Keratinocyte (primary cell): ENCODE results near the gene UTP3. TPM values are rescaled to one million over a fixed set of nuclear protein-coding genes. Genes with fewer than 3 reads are reported as not detected.

ENCODE experiments used
- DNase-seq: peaks from one replicate; pipeline ENCODE4 v3.0.0-alpha.2; 2011; ENCODE audit warnings: low read depth, missing footprints, low spot score
- FAIRE-seq: peaks from 2 replicates; lab custom pipeline; 2011; peaks lifted over from hg19 to GRCh38; lab: Jason Lieb, UNC
- H2AFZ ChIP-seq: 2 replicates; pipeline ENCODE4 v1.6.0; 2012; ENCODE audit warnings: low read length, control low read depth, inconsistent platforms; ENCODE audit not compliant: control insufficient read depth
- H3K27ac ChIP-seq: 2 replicates; pipeline ENCODE4 v1.5.1; 2011; ENCODE audit warnings: low read length; ENCODE audit not compliant: control insufficient read depth, insufficient read depth
- H3K27me3 ChIP-seq: 3 replicates; pipeline ENCODE4 v1.6.0; 2011; ENCODE audit warnings: low read length; ENCODE audit not compliant: control insufficient read depth, insufficient read depth; ENCODE audit errors: extremely low read depth
- H3K36me3 ChIP-seq, 2 experiments: 2 replicates in 1 of 2; 3 replicates in 1 of 2; pipeline ENCODE4 v1.5.1; 2011; ENCODE audit warnings: low read length in 2 of 2, mild to moderate bottlenecking in 1 of 2; ENCODE audit not compliant: control insufficient read depth in 2 of 2, insufficient read depth in 2 of 2; ENCODE audit errors: extremely low read depth in 1 of 2
- H3K4me1 ChIP-seq: 3 replicates; pipeline ENCODE4 v1.5.1; 2011; ENCODE audit warnings: low read length; ENCODE audit not compliant: control insufficient read depth, insufficient read depth; ENCODE audit errors: extremely low read depth
- H3K4me2 ChIP-seq: 3 replicates; pipeline ENCODE4 v1.6.0; 2011; ENCODE audit warnings: low read depth, low read length; ENCODE audit not compliant: control insufficient read depth, insufficient read depth; ENCODE audit errors: extremely low read depth
- H3K4me3 ChIP-seq, 3 experiments: fragments of 200-600 bp in 1 of 3; sonication (generic) in 1 of 3; 2 replicates in 2 of 3; 3 replicates in 1 of 3; pipeline ENCODE4 v1.5.1; 2011 to 2016; ENCODE audit warnings: low read length in 3 of 3, mild to moderate bottlenecking in 3 of 3, control low read depth in 2 of 3, inconsistent platforms in 1 of 3, low read depth in 1 of 3, mixed read lengths in 1 of 3, mixed run types in 1 of 3, moderate library complexity in 1 of 3; ENCODE audit not compliant: control insufficient read depth in 2 of 3, insufficient read depth in 2 of 3; ENCODE audit errors: extremely low read depth in 1 of 3
- H3K79me2 ChIP-seq: 2 replicates; pipeline ENCODE4 v1.6.0; 2012; ENCODE audit warnings: low read length; ENCODE audit not compliant: control insufficient read depth, insufficient read depth
- H3K9ac ChIP-seq: 3 replicates; pipeline ENCODE4 v1.6.0; 2011; ENCODE audit warnings: low read length; ENCODE audit not compliant: control insufficient read depth, insufficient read depth; ENCODE audit errors: extremely low read depth
- H3K9me1 ChIP-seq: 3 replicates; pipeline ENCODE4 v1.6.0; 2011; ENCODE audit warnings: low read length; ENCODE audit not compliant: control insufficient read depth, insufficient read depth; ENCODE audit errors: extremely low read depth
- H3K9me3 ChIP-seq: 2 replicates; pipeline ENCODE4 v1.5.1; 2012; ENCODE audit warnings: low read depth, low read length; ENCODE audit not compliant: control insufficient read depth
- H4K20me1 ChIP-seq: 3 replicates; pipeline ENCODE4 v1.6.0; 2011; ENCODE audit warnings: low read length; ENCODE audit not compliant: control insufficient read depth, insufficient read depth; ENCODE audit errors: extremely low read depth
- CTCF ChIP-seq, 3 experiments: IDR thresholded peaks in 1 of 3; conservative IDR thresholded peaks in 1 of 3; optimal IDR thresholded peaks in 1 of 3; 2 replicates in 2 of 3; 3 replicates in 1 of 3; pipeline versions ENCODE3 to v1.5.1; 2011; ENCODE audit warnings: low read length in 3 of 3, mild to moderate bottlenecking in 3 of 3, moderate library complexity in 2 of 3, control low read depth in 1 of 3, inconsistent platforms in 1 of 3; ENCODE audit not compliant: insufficient read depth in 2 of 3; ENCODE audit errors: extremely low read depth in 1 of 3
- EZH2 ChIP-seq: IDR thresholded peaks from one replicate; pipeline ENCODE4 v1.6.1; 2012; ENCODE audit warnings: inconsistent platforms, mild to moderate bottlenecking, low read length, moderate library complexity
- dilution Hi-C: fragments of 300-500 bp; cut with MboI; formaldehyde crosslinking; loops from one replicate; pipeline ENCODE4 v1.7.0; 2020; ENCODE audit warnings: low sequenced_read_pairs; ENCODE audit not compliant: extremely low pct_ligation_motif_present
- polyA plus RNA-seq, 5 experiments: library from polyadenylated mRNA; depleted of rRNA in 3 of 5; stranded (reverse) in 3 of 5; stranded (forward) in 1 of 5; unstranded in 1 of 5; fragments of >200 nt; gene quantifications; 1 replicate in 1 of 5; 2 replicates in 3 of 5; 3 replicates in 1 of 5; pipeline versions ENCODE4 v1.2.1 to v1.2.3, GENCODE V29; 2011 to 2012; ENCODE audit warnings: missing spikeins in 2 of 5, low read depth in 1 of 5, low replicate concordance in 1 of 5

The UTP3 gene
- polyA plus RNA-seq, 1 donor (not counting 4 experiments of a cell fraction or from before 2014, with no cell fraction given), result 27.7 TPM

- dilution Hi-C loops, result no loop called here
- no peak overlapping the region for H2AFZ ChIP-seq
- no peaks in the 10 kb centered on the region for H4K20me1 ChIP-seq
Observed at GRCh38 chr4:70671091-70671490, 17.2 kb upstream of the UTP3 start.

DNA sequence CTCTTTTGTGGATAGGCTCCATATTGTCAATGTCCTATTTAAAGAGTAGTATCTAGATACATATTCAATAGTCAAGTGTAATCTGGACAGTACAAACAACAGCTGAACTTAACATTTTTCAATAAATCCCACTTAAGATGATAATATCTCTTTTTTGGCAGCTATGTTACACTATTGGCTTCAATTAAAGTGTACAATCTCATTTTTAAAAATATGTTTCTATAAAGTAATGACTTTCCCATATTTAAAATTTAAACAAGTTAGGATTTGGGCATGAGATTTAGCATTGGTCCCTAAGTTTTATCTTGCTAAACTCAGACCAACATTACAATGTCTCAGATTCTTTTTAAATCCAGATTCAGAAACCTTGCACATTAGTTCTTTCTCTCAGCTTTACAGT, 14.1 kb upstream of the UTP3 start:
- H3K36me3 ChIP-seq, result no peaks in the 10 kb centered on the region
- no peaks in the 10 kb centered on the region for H3K79me2 ChIP-seq
- TF ChIP-seq CTCF (optimal IDR thresholded peaks at IDR 0.05 in 1 of 3, IDR thresholded peaks at IDR 0.05 in 1 of 3, conservative IDR thresholded peaks at IDR 0.05 in 1 of 3; ENCODE audit: extremely low read depth in 1 of 3, insufficient read depth in 2 of 3, low read length in 3 of 3), result no peak
- no peak for TF ChIP-seq EZH2
- no peaks in the 10 kb centered on the region for H3K9me1 ChIP-seq
- no peaks in the 10 kb centered on the region for H3K9me3 ChIP-seq
- H4K20me1 ChIP-seq, result no peaks in the 10 kb centered on the region
- no peak for DNase-seq
- no peak overlapping the region for H2AFZ ChIP-seq
- no peak overlapping the region for H3K4me3 ChIP-seq
- dilution Hi-C loops, result no loop called here
- H3K27me3 ChIP-seq, result no peaks in the 10 kb centered on the region
- no peak overlapping the region for H3K9ac ChIP-seq
- H3K4me1 ChIP-seq, result no peaks in the 10 kb centered on the region
- no peak overlapping the region for H3K4me2 ChIP-seq
- H3K27ac ChIP-seq, result no peak overlapping the region
- no peak for FAIRE-seq

More at GRCh38 chr4:70671091-70671490, 17.2 kb upstream of the UTP3 start:
- FAIRE-seq, result no peak
- H3K36me3 ChIP-seq, result no peaks in the 10 kb centered on the region
- no peak overlapping the region for H3K4me3 ChIP-seq
- no peak for TF ChIP-seq EZH2
- no peak for TF ChIP-seq CTCF (optimal IDR thresholded peaks at IDR 0.05 in 1 of 3, IDR thresholded peaks at IDR 0.05 in 1 of 3, conservative IDR thresholded peaks at IDR 0.05 in 1 of 3; ENCODE audit: extremely low read depth in 1 of 3, insufficient read depth in 2 of 3, low read length in 3 of 3)
- H3K9me1 ChIP-seq, result no peaks in the 10 kb centered on the region
- no peaks in the 10 kb centered on the region for H3K9me3 ChIP-seq
- no peak overlapping the region for H3K4me2 ChIP-seq
- no peaks in the 10 kb centered on the region for H3K4me1 ChIP-seq
- no peak overlapping the region for H3K27ac ChIP-seq
- H3K27me3 ChIP-seq, result no peaks in the 10 kb centered on the region
- no peaks in the 10 kb centered on the region for H3K79me2 ChIP-seq
- no peak for DNase-seq
- no peak overlapping the region for H3K9ac ChIP-seq
